Measurements from ENCODE around the gene SCG3. TPM values are rescaled to one million over a fixed set of nuclear protein-coding genes. Genes with fewer than 3 reads are reported as not detected.

SCG3 gene
- polyA plus RNA-seq, 2 of the 4 experiments (the other 2 are of a cell fraction), result 0.03 TPM; not detected in 1

DNA sequence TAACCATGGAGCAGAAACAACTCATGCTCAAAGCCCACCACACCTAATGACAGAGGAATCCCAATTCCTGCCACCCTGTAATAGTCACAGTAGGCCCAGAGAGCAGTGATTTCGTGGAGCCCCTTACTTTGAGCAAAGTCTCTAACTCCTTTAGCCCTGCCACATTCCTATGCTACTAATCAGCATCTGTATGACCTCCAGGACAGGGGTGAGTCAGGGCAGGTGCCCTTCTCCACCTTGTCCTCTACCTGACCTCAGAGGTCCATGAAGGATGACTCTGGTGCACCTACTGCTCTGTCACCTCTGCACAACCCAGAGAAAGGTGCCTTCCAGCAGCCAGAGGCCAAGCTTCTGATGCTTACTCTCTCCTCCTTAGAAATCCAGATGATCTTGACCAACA lies 6.1 kb upstream of the SCG3 start:
- H3K4me2 ChIP-seq, result no peak overlapping the region
- ATAC-seq (no peak), DNase-seq (ENCODE audit: low read depth in 1 of 2, low spot score in 1 of 2) (no peak), FAIRE-seq (peak; percentile 43)
- H3K4me3 ChIP-seq, result no peak overlapping the region
- TF ChIP-seq, protein P1, sequence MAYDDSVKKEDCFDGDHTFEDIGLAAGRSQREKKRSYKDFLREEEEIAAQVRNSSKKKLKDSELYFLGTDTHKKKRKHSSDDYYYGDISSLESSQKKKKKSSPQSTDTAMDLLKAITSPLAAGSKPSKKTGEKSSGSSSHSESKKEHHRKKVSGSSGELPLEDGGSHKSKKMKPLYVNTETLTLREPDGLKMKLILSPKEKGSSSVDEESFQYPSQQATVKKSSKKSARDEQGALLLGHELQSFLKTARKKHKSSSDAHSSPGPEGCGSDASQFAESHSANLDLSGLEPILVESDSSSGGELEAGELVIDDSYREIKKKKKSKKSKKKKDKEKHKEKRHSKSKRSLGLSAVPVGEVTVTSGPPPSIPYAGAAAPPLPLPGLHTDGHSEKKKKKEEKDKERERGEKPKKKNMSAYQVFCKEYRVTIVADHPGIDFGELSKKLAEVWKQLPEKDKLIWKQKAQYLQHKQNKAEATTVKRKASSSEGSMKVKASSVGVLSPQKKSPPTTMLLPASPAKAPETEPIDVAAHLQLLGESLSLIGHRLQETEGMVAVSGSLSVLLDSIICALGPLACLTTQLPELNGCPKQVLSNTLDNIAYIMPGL (CRISPR knock-in tag; IDR thresholded peaks at IDR 0.05; ENCODE audit: borderline replicate concordance), result no peak
- TF ChIP-seq JUN (IDR thresholded peaks at IDR 0.05) (no peak), GATA3 (IDR thresholded peaks at IDR 0.05; ENCODE audit: borderline replicate concordance) (no peak), MAFK (IDR thresholded peaks at IDR 0.05; ENCODE audit: partially characterized antibody) (no peak)
- no peaks in the 10 kb centered on the region for H3K9me3 ChIP-seq
- no peak overlapping the region for H3K27ac ChIP-seq
- 0% methylated on average over 1 of the region's 1 CpG for WGBS (ENCODE audit: missing lambda C conversion rate)
- ChIA-PET CTCF (interaction anchor here (0.6 to 1.7 kb wide), 4 partner anchors 25 to 1074 kb away, joined by 4 to 10 read pairs (median 4); no protein-coding TSS in a partner anchor), POLR2A (no interaction called here)
- no peaks in the 10 kb centered on the region for H3K4me1 ChIP-seq

DNA sequence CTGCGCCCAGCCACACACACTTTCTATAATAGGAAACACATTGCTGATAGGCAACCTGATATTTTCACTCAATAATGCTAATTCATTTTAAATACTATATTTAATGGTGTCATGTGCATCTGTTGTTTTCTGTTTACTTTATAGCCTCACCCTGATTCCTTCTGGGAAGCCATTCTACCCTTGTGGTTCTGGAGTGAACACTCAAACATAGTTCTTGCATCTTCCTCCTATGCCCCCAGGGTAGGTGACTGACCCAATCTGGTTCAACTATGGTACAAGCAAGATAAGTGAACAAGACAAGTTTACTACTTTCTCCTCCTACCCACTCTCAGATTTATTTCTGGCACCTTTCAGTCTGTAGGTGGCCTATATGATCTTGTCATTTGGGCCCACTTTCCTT lies 4.3 kb upstream of the SCG3 start:
- no peak overlapping the region for H3K4me3 ChIP-seq
- ATAC-seq (no peak), DNase-seq (ENCODE audit: low read depth in 1 of 2, low spot score in 1 of 2) (no peak), FAIRE-seq (no peak)
- H3K9me3 ChIP-seq, result no peaks in the 10 kb centered on the region
- no peak overlapping the region for H3K27ac ChIP-seq
- H3K4me2 ChIP-seq, result no peak overlapping the region
- ChIA-PET POLR2A (no interaction called here), CTCF (interaction anchor here (1.6 kb wide), 1 partner anchor 27 kb away, joined by 4 read pairs; no protein-coding TSS in a partner anchor)
- H3K4me1 ChIP-seq, result no peaks in the 10 kb centered on the region; the same call in 2 of the 3 replicates
- 81% methylated on average over 1 of the region's 1 CpG for WGBS (ENCODE audit: missing lambda C conversion rate)
- TF ChIP-seq CBX8 (IDR thresholded peaks at IDR 0.05), result no peak
- TF ChIP-seq RFX5 (IDR thresholded peaks at IDR 0.05), result no peak
- no peak for TF ChIP-seq MYC (IDR thresholded peaks at IDR 0.05; ENCODE audit: borderline replicate concordance, low read length)
- TF ChIP-seq HOXB5 (CRISPR knock-in tag; IDR thresholded peaks at IDR 0.05), result no peak
- TF ChIP-seq PHF8 (IDR thresholded peaks at IDR 0.05; ENCODE audit: borderline replicate concordance, low read depth), result no peak
- no peak for TF ChIP-seq ZNF302 (CRISPR knock-in tag; IDR thresholded peaks at IDR 0.05)
- TF ChIP-seq, protein P2, sequence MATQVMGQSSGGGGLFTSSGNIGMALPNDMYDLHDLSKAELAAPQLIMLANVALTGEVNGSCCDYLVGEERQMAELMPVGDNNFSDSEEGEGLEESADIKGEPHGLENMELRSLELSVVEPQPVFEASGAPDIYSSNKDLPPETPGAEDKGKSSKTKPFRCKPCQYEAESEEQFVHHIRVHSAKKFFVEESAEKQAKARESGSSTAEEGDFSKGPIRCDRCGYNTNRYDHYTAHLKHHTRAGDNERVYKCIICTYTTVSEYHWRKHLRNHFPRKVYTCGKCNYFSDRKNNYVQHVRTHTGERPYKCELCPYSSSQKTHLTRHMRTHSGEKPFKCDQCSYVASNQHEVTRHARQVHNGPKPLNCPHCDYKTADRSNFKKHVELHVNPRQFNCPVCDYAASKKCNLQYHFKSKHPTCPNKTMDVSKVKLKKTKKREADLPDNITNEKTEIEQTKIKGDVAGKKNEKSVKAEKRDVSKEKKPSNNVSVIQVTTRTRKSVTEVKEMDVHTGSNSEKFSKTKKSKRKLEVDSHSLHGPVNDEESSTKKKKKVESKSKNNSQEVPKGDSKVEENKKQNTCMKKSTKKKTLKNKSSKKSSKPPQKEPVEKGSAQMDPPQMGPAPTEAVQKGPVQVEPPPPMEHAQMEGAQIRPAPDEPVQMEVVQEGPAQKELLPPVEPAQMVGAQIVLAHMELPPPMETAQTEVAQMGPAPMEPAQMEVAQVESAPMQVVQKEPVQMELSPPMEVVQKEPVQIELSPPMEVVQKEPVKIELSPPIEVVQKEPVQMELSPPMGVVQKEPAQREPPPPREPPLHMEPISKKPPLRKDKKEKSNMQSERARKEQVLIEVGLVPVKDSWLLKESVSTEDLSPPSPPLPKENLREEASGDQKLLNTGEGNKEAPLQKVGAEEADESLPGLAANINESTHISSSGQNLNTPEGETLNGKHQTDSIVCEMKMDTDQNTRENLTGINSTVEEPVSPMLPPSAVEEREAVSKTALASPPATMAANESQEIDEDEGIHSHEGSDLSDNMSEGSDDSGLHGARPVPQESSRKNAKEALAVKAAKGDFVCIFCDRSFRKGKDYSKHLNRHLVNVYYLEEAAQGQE (IDR thresholded peaks at IDR 0.05), result no peak
- TF ChIP-seq NR3C1 (IDR thresholded peaks at IDR 0.05), result no peak
- TF ChIP-seq BHLHE40 (IDR thresholded peaks at IDR 0.05; ENCODE audit: low read depth, low read length), result no peak

DNA sequence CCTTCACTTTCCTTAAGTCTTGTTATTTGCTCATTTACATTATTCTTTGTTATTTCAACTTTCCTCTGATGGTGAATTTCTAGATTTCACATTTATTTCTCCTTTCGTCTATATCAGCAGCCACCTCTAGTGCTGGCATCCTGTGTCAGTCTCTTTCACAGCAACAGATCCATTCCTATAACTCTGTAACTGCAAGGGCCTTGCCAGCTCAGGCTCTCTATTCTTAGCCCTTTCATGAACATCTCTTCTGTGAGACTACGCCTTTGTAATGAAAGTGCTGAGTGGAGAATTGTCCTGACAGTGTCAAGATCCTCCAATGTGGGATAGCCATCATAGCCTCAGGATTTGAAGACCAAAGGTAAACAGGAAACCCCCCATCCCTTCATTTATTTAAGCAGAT lies 3.9 kb upstream of the SCG3 start:
- Histone ChIP-seq H3K4me3 (no peak overlapping the region), H3K4me2 (no peak overlapping the region), H3K4me1 (no peaks in the 10 kb centered on the region; the same call in 2 of the 3 replicates), H3K27ac (no peak overlapping the region), H3K9me3 (no peaks in the 10 kb centered on the region)
- WGBS (ENCODE audit: missing lambda C conversion rate), result 33% methylated on average over 2 of the region's 2 CpGs
- DNase-seq (ENCODE audit: low read depth in 1 of 2, low spot score in 1 of 2), result no peak
- CTCF ChIA-PET, result no interaction called here
- ATAC-seq, result no peak
- POLR2A ChIA-PET, result no interaction called here
- FAIRE-seq, result no peak
- TF ChIP-seq JUNB (IDR thresholded peaks at IDR 0.05) (no peak), ESRRA (IDR thresholded peaks at IDR 0.05; ENCODE audit: borderline replicate concordance, low read length) (no peak), FOSB (CRISPR knock-in tag; IDR thresholded peaks at IDR 0.05) (no peak), PHF8 (IDR thresholded peaks at IDR 0.05; ENCODE audit: borderline replicate concordance, low read depth) (no peak), RNF2 (IDR thresholded peaks at IDR 0.05; ENCODE audit: borderline replicate concordance, low read depth) (no peak), KDM5A (IDR thresholded peaks at IDR 0.05) (no peak), TFCP2L1 (CRISPR knock-in tag; IDR thresholded peaks at IDR 0.05) (no peak), MAZ (IDR thresholded peaks at IDR 0.05; ENCODE audit: borderline replicate concordance, low read depth, low read length) (no peak), HDAC2 (IDR thresholded peaks at IDR 0.05) (no peak), HOXB5 (CRISPR knock-in tag; IDR thresholded peaks at IDR 0.05) (no peak)
- TF ChIP-seq, protein P3, sequence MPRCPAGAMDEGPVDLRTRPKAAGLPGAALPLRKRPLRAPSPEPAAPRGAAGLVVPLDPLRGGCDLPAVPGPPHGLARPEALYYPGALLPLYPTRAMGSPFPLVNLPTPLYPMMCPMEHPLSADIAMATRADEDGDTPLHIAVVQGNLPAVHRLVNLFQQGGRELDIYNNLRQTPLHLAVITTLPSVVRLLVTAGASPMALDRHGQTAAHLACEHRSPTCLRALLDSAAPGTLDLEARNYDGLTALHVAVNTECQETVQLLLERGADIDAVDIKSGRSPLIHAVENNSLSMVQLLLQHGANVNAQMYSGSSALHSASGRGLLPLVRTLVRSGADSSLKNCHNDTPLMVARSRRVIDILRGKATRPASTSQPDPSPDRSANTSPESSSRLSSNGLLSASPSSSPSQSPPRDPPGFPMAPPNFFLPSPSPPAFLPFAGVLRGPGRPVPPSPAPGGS (IDR thresholded peaks at IDR 0.05), result no peak
- TF ChIP-seq, protein P4, sequence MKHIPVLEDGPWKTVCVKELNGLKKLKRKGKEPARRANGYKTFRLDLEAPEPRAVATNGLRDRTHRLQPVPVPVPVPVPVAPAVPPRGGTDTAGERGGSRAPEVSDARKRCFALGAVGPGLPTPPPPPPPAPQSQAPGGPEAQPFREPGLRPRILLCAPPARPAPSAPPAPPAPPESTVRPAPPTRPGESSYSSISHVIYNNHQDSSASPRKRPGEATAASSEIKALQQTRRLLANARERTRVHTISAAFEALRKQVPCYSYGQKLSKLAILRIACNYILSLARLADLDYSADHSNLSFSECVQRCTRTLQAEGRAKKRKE (CRISPR knock-in tag; IDR thresholded peaks at IDR 0.05; ENCODE audit: low read depth), result no peak
- TF ChIP-seq, protein P5, sequence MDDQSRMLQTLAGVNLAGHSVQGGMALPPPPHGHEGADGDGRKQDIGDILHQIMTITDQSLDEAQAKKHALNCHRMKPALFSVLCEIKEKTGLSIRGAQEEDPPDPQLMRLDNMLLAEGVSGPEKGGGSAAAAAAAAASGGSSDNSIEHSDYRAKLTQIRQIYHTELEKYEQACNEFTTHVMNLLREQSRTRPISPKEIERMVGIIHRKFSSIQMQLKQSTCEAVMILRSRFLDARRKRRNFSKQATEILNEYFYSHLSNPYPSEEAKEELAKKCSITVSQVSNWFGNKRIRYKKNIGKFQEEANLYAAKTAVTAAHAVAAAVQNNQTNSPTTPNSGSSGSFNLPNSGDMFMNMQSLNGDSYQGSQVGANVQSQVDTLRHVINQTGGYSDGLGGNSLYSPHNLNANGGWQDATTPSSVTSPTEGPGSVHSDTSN (IDR thresholded peaks at IDR 0.05), result no peak
- TF ChIP-seq, protein P6, sequence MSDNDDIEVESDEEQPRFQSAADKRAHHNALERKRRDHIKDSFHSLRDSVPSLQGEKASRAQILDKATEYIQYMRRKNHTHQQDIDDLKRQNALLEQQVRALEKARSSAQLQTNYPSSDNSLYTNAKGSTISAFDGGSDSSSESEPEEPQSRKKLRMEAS (IDR thresholded peaks at IDR 0.05), result no peak
- TF ChIP-seq, protein P7, sequence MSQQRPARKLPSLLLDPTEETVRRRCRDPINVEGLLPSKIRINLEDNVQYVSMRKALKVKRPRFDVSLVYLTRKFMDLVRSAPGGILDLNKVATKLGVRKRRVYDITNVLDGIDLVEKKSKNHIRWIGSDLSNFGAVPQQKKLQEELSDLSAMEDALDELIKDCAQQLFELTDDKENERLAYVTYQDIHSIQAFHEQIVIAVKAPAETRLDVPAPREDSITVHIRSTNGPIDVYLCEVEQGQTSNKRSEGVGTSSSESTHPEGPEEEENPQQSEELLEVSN (IDR thresholded peaks at IDR 0.05; ENCODE audit: borderline replicate concordance, low read depth), result no peak

Measured in A549 (cell line).